GM13976 (cell line): ENCODE measurements around the gene HLA-DRA.
A peak's percentile ranks its signal among the peaks of the same experiment; 100 is the strongest.

Source experiments
- DNase-seq: peaks from one replicate; pipeline ENCODE4 v3.0.0; 2012; ENCODE audit warnings: low spot score
- in situ Hi-C: fragments of 300-500 bp; cut with MboI; formaldehyde crosslinking; loops from one replicate; pipeline ENCODE4 v1.12.0; 2022; ENCODE audit warnings: low sequenced_read_pairs, mixed read lengths, inconsistent platforms; ENCODE audit not compliant: unreplicated experiment
- TF ChIP-seq, protein P1 (sequence below): IDR thresholded peaks from 2 replicates; pipeline ENCODE4 v1.5.1; 2012; ENCODE audit warnings: borderline replicate concordance, mild to moderate bottlenecking; ENCODE audit not compliant: insufficient read depth; ENCODE audit errors: extremely low read depth, missing control alignments, control extremely low read depth

HLA-DRA gene

DNA sequence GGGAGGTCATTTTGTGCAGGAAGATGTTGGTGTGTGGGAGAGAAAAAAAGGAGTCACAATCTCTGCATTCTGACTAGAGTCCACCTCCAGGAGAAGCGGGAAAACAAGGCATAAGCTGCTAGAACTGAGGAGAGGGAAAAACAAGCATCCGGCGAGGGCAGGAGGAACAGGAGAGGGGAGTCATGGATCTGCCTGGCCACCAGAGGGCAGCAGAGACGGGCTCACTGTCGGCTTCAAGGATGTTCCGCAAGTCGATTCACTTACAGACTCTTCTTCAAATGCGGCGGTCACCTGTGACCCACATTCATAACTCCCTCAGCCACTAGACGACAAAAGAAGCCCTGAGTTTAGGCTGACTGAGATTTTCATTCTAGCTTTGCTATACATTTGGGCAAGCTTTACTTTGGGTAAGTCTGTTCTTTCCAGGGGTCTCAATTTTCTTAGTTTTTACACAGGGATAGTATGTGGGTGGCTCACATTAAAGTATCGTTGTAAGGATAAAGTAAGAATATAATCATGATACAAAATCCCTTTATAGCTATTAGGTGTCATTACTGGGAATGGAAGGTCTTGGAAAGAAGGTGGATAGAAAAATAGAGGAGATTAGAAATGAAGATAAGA is 26.1 kb upstream of the HLA-DRA start:
- TF ChIP-seq, protein P1, sequence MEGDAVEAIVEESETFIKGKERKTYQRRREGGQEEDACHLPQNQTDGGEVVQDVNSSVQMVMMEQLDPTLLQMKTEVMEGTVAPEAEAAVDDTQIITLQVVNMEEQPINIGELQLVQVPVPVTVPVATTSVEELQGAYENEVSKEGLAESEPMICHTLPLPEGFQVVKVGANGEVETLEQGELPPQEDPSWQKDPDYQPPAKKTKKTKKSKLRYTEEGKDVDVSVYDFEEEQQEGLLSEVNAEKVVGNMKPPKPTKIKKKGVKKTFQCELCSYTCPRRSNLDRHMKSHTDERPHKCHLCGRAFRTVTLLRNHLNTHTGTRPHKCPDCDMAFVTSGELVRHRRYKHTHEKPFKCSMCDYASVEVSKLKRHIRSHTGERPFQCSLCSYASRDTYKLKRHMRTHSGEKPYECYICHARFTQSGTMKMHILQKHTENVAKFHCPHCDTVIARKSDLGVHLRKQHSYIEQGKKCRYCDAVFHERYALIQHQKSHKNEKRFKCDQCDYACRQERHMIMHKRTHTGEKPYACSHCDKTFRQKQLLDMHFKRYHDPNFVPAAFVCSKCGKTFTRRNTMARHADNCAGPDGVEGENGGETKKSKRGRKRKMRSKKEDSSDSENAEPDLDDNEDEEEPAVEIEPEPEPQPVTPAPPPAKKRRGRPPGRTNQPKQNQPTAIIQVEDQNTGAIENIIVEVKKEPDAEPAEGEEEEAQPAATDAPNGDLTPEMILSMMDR = peak; percentile 84
- peak; percentile 78 for DNase-seq
- in situ Hi-C loops = loop anchor here (10.0 kb wide), 1 partner anchor 169 kb away; no protein-coding TSS in a partner anchor

DNA sequence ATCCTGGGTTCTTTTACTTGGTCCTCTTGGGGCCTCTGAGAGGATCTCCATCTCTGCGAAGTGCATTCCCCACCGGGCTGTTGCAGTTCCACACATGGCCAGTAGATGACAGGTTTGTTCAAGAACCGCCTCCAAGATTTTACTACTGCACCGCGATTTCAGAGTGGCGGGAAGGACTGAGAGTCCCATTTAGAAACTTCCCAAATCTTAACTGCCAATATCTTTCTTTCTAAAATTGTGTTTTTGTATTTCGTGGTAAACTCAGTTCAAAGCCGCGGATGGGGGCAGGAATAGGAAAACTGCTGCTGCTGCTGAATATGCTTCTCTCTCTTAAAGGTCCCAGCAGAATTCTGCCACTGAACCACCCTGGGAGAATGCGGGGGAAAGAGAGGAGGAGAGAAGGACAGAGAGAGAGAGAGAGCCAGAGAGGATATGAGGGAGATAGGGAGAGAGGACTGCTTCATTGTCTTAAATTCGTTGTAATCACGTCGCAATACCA is 24.1 kb upstream of the HLA-DRA start:
- in situ Hi-C loops = loop anchor here (5.0 to 10.0 kb wide), 2 partner anchors 171 to 382 kb away; no protein-coding TSS in a partner anchor
- TF ChIP-seq, protein P1 = peak; percentile 81
- DNase-seq = peak; percentile 65

DNA sequence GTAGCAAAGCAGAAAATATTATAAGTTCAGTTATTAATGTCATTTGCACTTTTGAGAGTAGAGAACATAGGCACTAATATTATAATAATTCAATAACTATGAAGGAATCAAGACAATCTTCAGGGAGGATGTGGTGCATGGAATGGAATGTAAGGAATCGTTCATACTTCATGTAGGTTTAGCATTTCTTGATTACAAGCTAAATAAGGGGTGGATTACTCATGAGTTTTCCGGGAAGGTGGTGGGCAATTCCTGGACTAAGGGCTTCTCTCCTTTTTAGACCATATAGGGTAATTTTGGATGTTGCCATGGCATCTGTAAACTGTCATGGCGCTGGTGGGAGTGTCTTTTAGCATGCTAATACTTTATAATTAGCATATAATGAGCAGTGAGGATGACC is 23.7 kb upstream of the HLA-DRA start:
- in situ Hi-C loops = loop anchor here (5.0 to 10.0 kb wide), 2 partner anchors 171 to 381 kb away; no protein-coding TSS in a partner anchor
- TF ChIP-seq, protein P1 = no peak
- no peak for DNase-seq

DNA sequence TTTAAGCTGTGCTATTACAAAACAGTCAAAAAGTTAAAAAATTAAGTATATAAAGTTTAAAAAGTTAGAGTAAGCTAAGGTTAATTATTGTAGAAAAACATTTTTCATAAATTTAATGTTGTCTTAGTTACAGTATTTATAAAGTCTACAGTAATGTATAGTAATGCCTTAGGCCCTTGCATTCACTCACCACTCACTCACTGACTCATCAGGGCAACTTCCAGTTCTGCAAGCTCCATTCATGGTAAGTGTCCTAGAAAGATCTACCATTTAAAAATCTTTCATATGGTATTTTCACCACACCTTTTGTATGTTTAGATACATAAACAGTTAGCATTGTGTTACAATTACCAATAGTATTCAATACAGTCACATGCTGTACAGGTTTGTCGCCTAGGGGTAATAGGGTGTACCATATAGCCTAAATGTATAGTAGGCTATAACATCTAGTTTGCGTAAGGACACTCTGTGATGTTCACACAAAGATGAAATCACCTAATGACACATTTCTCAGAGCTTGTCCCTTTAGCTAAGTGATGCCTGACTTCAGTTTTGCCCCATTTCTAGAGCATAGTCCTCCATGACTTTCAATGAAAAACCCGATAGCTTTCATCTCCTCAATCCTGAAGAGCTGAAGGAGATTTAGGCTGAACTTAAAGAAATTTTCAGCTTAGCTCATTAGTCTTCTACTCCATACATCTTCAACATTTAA is 14.9 kb upstream of the HLA-DRA start:
- no peak for DNase-seq
- in situ Hi-C loops = no loop called here
- TF ChIP-seq, protein P1 = no peak

DNA sequence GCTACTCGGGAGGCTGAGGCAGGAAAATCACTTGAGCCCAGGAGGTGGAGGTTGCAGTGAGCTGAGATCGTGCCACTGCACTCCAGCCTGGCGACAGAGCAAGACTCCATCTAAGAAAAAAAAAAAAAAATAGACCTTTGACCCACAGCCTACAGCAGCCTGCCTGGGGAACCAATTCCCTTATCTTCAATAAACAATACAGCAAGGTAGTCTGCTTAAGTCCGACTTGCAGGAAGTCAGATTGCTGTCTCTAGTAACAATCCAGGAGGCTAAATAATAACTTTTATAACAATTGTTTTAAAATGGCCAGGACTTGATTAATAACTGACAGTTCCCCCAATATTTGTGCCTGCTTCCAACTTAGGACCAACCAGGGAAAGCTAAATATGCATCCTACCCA is 13.3 kb upstream of the HLA-DRA start:
- DNase-seq = no peak
- in situ Hi-C loops = no loop called here
- TF ChIP-seq, protein P1 = no peak

DNA sequence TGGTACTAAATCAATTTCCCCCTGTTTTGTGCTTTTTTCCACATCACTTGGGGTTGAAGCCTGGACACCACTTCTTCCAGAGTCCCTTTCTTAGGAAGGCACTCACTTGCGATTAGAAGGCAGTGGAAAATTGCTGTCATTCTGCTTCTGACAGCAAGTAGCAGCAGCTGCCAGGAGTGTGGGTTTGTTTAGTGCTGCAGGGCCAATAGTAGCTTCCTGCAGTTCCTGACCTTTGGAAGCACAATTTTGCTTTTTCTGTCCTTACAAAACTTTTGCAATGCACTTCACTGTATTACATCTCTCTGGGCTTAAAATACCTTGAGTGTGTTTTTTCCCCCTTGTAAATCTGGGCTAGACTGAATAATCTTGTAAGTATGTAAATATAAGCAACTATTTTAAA is 12.5 kb upstream of the HLA-DRA start:
- in situ Hi-C loops = no loop called here
- no peak for DNase-seq
- TF ChIP-seq, protein P1 = no peak
